ENCODE data around the gene GLUD1. TPM values are rescaled to one million over a fixed set of nuclear protein-coding genes. Genes with fewer than 3 reads are reported as not detected.
"Not testable (repeated sequence)": the region's sequence is repeated elsewhere in the genome, so short reads cannot be mapped to it uniquely, and the experiment has no call there.

GLUD1 gene
- total RNA-seq, 4 donors from 2014 or later: 115 to 189 (median 125) TPM

DNA sequence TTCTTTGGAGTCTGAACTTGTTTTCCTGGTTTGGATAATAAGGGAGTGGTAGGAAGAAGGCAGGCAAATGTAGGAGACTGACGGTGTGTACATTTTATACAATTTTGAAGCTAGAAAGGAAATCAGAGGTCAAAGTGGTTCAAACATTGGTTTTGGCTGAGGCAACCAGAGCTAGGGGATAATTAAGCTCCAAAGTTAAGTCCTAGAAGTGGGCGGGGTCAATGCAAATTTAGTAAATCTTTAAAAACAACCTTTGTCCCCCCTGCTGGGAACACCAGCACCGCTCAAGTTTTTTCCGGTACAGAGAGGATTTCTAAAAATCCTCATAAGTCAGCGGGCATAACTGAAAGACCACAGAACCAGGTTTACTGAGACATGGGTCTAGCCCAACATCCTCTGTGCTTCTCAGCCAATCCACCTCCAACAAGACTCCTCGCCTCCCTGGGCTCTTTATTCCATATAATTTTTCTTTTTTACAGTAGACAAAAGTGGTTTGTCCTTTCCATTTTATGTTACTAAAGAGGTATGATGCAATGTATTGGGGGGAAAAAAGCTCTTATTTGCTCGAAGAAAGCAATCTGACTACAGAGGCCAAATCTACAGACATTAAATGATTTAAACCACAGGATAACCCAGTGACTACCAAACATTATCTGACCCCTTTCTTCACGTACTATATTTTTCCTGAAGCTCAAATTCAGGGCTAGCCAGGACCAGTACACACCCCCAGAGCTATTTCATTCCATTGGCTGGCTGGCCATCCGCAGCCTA, 1.6 kb downstream of the GLUD1 start:
- no peak for TF ChIP-seq POLR2A (IDR thresholded peaks at IDR 0.05)
- TF ChIP-seq, protein P1, sequence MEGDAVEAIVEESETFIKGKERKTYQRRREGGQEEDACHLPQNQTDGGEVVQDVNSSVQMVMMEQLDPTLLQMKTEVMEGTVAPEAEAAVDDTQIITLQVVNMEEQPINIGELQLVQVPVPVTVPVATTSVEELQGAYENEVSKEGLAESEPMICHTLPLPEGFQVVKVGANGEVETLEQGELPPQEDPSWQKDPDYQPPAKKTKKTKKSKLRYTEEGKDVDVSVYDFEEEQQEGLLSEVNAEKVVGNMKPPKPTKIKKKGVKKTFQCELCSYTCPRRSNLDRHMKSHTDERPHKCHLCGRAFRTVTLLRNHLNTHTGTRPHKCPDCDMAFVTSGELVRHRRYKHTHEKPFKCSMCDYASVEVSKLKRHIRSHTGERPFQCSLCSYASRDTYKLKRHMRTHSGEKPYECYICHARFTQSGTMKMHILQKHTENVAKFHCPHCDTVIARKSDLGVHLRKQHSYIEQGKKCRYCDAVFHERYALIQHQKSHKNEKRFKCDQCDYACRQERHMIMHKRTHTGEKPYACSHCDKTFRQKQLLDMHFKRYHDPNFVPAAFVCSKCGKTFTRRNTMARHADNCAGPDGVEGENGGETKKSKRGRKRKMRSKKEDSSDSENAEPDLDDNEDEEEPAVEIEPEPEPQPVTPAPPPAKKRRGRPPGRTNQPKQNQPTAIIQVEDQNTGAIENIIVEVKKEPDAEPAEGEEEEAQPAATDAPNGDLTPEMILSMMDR (IDR thresholded peaks at IDR 0.05): no peak
- H3K27ac ChIP-seq: peak overlapping the region; percentile 96
- DNase-seq: no peak
- intact Hi-C loops (cut with DNase I; ENCODE audit: low total_unique reads): loop anchor here (10.0 kb wide), 1 partner anchor 128 kb away; the partner anchor contains the start of gene ADIRF
- H3K4me3 ChIP-seq: peak overlapping the region; percentile 77 to 93
- H3K9me3 ChIP-seq: no peaks in the 10 kb centered on the region
- no peaks in the 10 kb centered on the region for H3K27me3 ChIP-seq
- peaks cover 0 to 9% of the 10 kb centered on the region in 2 donors for H3K4me1 ChIP-seq
- no peaks in the 10 kb centered on the region for H3K36me3 ChIP-seq

DNA sequence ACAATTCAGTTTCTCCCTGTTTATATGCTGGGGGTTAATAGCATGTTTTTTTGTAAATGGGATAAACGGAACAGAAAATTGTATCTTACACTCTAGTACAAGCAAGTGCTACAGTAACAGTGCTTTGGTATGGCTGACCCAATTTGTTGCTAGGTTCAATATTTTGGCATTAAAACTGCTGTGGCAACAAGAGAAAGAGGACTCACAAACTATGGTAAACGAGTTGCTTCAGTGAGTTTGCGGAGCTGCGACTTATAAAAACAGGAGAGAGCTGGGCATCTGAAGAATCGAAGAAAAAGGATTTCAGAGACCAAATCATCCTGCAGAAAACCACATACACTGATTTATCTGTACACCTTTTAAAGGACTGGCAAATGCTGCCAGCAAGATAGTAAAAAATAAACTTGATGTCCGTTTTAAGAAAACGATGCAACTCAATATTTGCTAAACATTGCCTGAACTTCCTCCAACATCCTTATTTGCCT, 2.2 kb downstream of the GLUD1 start:
- Histone ChIP-seq H3K36me3 (no peaks in the 10 kb centered on the region), H3K27ac (peak overlapping the region; percentile 96), H3K27me3 (no peaks in the 10 kb centered on the region), H3K9me3 (no peaks in the 10 kb centered on the region), H3K4me3 (peak overlapping the region; percentile 77 to 93), H3K4me1 (peaks cover 0 to 9% of the 10 kb centered on the region in 2 donors)
- DNase-seq: no peak
- TF ChIP-seq, protein P1 (IDR thresholded peaks at IDR 0.05): no peak
- TF ChIP-seq POLR2A (IDR thresholded peaks at IDR 0.05): no peak
- intact Hi-C loops (cut with DNase I; ENCODE audit: low total_unique reads): loop anchor here (10.0 kb wide), 1 partner anchor 128 kb away; the partner anchor contains the start of gene ADIRF

DNA sequence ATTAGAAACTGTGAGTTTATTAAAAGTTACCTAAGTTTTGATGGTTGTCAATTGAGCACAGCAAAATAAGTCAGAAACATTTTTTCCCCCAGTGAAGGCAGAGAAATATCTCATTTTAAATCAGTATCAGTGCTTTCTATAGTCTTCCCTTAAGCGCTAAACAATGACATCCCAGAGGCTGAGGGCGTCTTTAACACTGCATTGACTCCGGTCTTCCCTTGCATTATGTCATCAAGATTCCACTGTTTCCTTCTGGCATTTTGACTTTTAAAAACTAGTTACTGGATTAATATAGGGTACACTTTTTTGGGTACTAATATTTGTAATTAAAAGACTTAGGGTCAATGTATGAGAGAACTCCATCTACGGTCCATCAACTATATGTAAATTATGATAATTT, 3.9 kb downstream of the GLUD1 start:
- Histone ChIP-seq H3K36me3 (no peaks in the 10 kb centered on the region), H3K4me1 (peaks cover 0 to 9% of the 10 kb centered on the region in 2 donors), H3K27me3 (no peaks in the 10 kb centered on the region), H3K9me3 (no peaks in the 10 kb centered on the region), H3K27ac (no peak overlapping the region), H3K4me3 (no peak overlapping the region)
- no peak for DNase-seq
- intact Hi-C loops (cut with DNase I; ENCODE audit: low total_unique reads): loop anchor here (10.0 kb wide), 1 partner anchor 126 kb away; the partner anchor contains the start of gene ADIRF
- no peak for TF ChIP-seq POLR2A (IDR thresholded peaks at IDR 0.05)
- TF ChIP-seq, protein P1 (IDR thresholded peaks at IDR 0.05): no peak

DNA sequence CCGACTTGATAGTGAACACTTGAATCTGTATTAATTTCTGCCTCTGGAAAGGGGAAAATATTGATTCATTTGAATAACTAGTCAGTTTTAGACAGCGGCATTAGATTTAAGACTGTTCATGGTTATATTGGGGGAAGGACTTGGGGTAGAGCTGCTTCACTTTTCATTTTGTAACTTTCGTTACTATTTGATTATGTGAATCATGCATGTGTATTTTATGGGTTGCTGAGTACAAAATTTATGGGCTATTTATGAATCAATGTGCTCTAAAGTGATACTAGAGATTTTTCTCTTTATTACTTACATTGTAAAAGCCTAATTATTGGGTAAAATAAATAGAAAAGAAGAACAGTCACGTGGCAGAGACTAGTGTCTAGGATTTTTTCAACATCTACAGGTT, 4.9 kb downstream of the GLUD1 start:
- Histone ChIP-seq H3K4me3 (no peak overlapping the region), H3K36me3 (no peaks in the 10 kb centered on the region), H3K9me3 (no peaks in the 10 kb centered on the region), H3K27ac (no peak overlapping the region), H3K27me3 (no peaks in the 10 kb centered on the region), H3K4me1 (peaks cover 0 to 9% of the 10 kb centered on the region in 2 donors)
- TF ChIP-seq POLR2A (IDR thresholded peaks at IDR 0.05): no peak
- TF ChIP-seq, protein P1 (IDR thresholded peaks at IDR 0.05): no peak
- no peak for DNase-seq
- intact Hi-C loops (cut with DNase I; ENCODE audit: low total_unique reads): loop anchor here (10.0 kb wide), 1 partner anchor 125 kb away; the partner anchor contains the start of gene ADIRF

DNA sequence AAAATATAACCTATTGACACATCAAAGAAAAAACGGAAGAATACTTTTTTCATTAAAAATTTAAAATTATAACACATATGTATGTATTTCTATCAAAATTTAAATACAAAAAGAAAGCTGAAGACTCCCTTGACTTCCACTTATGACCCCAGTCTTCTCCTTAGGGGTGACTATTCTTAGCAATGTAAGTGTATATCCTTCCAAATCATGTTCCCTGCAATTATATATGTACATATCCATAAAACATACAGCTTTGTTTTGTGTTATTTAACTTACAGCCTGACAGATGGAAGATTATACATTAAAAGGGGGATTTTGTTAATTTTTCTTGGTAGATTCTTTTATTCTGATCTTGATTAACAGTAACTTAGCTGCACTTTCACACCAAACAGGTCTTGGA, 9.1 kb downstream of the GLUD1 start:
- DNase-seq: no peak
- no peak overlapping the region for H3K4me3 ChIP-seq
- H3K4me1 ChIP-seq: peaks cover 0 to 9% of the 10 kb centered on the region in 2 donors
- H3K36me3 ChIP-seq: no peaks in the 10 kb centered on the region
- TF ChIP-seq, protein P1 (IDR thresholded peaks at IDR 0.05): no peak
- TF ChIP-seq POLR2A (IDR thresholded peaks at IDR 0.05): no peak
- no peaks in the 10 kb centered on the region for H3K9me3 ChIP-seq
- H3K27me3 ChIP-seq: no peaks in the 10 kb centered on the region
- intact Hi-C loops (cut with DNase I; ENCODE audit: low total_unique reads): no loop called here
- no peak overlapping the region for H3K27ac ChIP-seq

DNA sequence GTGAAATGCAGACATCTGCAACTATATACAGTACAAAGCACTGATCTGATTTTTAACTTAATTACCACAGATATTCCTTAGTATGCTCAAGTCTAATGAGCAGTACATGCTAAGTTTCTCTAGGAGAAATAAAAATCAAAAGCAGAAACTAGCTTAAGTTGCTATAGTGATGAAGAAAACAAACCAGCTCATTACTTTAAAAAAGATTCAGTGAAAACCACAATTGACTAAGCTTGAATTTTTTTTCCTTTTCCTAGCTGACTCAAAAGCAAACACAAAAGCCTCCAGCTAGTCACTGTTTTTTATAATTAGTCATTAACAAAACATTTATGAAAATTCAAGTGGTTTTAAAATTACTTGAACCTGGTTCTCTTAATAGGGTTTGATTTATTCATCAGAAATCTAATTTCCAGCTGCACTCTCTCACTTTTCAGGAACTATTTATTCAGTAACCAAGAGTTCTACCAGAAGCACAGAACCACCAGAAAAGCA, 10.3 kb downstream of the GLUD1 start:
- H3K27me3 ChIP-seq; DNase-seq; H3K4me3 ChIP-seq; H3K9me3 ChIP-seq; H3K4me1 ChIP-seq; intact Hi-C loops (cut with DNase I; ENCODE audit: low total_unique reads); H3K36me3 ChIP-seq: not testable (repeated sequence)
- peak overlapping the region; percentile 1 to 20 for H3K27ac ChIP-seq

DNA sequence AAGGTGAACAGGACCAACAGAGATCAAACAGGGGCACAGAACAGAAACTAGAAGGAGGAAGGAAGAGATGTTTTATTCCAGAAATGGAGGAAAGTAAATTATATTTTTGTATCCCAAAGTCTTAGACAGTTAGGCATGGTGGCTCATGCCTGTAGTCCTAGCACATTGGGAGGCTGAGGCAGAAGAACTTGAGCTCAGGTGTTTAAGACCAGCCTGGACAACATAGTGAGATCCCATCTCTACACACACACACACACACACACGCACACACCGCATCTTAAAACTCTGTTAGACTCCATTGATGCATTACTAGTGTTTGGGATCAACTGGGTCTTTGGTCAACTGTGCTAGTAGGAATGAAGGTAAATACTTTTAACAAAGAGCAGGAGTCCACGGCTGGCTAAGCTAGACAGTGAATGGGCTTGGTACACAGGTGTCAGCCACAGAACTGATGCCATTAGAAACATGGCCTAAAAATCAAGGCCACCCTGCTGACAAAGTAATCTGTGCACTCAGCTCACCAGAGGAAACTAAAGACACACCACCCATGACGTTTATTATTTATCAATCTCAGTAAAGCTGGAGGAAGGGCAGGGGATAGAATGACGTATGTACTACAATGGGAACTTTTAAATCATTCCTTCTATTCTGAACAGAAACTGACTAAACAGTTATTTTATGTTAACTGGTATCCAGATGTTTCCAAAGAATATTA, 10.9 kb downstream of the GLUD1 start:
- DNase-seq; H3K4me3 ChIP-seq; H3K9me3 ChIP-seq; H3K27me3 ChIP-seq; H3K36me3 ChIP-seq; H3K4me1 ChIP-seq; intact Hi-C loops (cut with DNase I; ENCODE audit: low total_unique reads): not testable (repeated sequence)
- peak overlapping the region in 1 of 2 donors; percentile 20 for H3K27ac ChIP-seq
